GM12878 (cell line): Measurements from ENCODE around the gene ZNF646. TPM values are rescaled to one million over a fixed set of nuclear protein-coding genes. Genes with fewer than 3 reads are reported as not detected.

Source experiments
- ATAC-seq: fragments of 200-7000 bp; cut with Tn5 transposase; 3 replicates; pipeline ENCODE4 v1.9.1; 2020; ENCODE audit warnings: mild to moderate bottlenecking, moderate library complexity
- BruUV-seq: library from RNA; stranded (reverse); fragments of 400-500 nt; replicated peaks from 2 replicates; lab custom pipeline; 2021; lab: Mats Ljungman, UMichigan
- CTCF ChIA-PET: fragments of 300-600 bp; sonication (Branson Sonifier 250); formaldehyde crosslinking; extraction: SDS; loops from one replicate; lab custom pipeline; 2021; ENCODE audit warnings: inconsistent platforms; lab: Yijun Ruan, JAX
- POLR2A ChIA-PET: fragments of 350-600 bp; formaldehyde crosslinking; extraction: SDS; loops from one replicate; lab custom pipeline; 2021; ENCODE audit warnings: inconsistent platforms; lab: Charles Lee
- RAD21 ChIA-PET: fragments of 300-600 bp; sonication (Branson Sonifier 250); formaldehyde crosslinking; loops from one replicate; lab custom pipeline; 2023; ENCODE audit warnings: antibody characterized with exemption; ENCODE audit not compliant: unreplicated experiment; lab: Charles Lee
- SMC1A ChIA-PET: fragments of 300-600 bp; sonication (Branson Sonifier 250); formaldehyde crosslinking; loops from one replicate; lab custom pipeline; 2023; ENCODE audit not compliant: unreplicated experiment, uncharacterized antibody; lab: Charles Lee
- DNase-seq: peaks from one replicate; pipeline ENCODE4 v3.0.0-alpha.2; 2011; ENCODE audit warnings: low read depth, low spot score
- FAIRE-seq: peaks from 3 replicates; lab custom pipeline; 2011; peaks lifted over from hg19 to GRCh38; lab: Jason Lieb, UNC
- H2AFZ ChIP-seq: 2 replicates; pipeline ENCODE4 v1.6.0; 2011; ENCODE audit warnings: low read depth, low read length, control low read depth; ENCODE audit not compliant: control insufficient read depth
- H3K27ac ChIP-seq: 2 replicates; pipeline ENCODE4 v1.5.1; 2011; ENCODE audit warnings: control low read depth; ENCODE audit not compliant: control insufficient read depth, insufficient read depth
- H3K27me3 ChIP-seq, 2 experiments: replicated peaks in 1 of 2; 2 replicates each; pipeline versions ENCODE4 v1.6.0 to v1.6.1; 2011; ENCODE audit warnings: low read length in 1 of 2; ENCODE audit not compliant: control insufficient read depth in 2 of 2, insufficient read depth in 2 of 2
- H3K36me3 ChIP-seq, 2 experiments: 2 replicates each; pipeline ENCODE4 v1.5.1; 2011; ENCODE audit warnings: low read length in 1 of 2; ENCODE audit not compliant: control insufficient read depth in 2 of 2, insufficient read depth in 2 of 2
- H3K4me1 ChIP-seq: 2 replicates; pipeline ENCODE4 v1.6.1; 2011; ENCODE audit warnings: mild to moderate bottlenecking, low read length, moderate library complexity, mixed read lengths; ENCODE audit not compliant: control insufficient read depth, insufficient read depth
- H3K4me2 ChIP-seq: 2 replicates; pipeline ENCODE4 v1.6.0; 2011; ENCODE audit warnings: control low read depth; ENCODE audit not compliant: control insufficient read depth, insufficient read depth
- H3K4me3 ChIP-seq: fragments of 200-600 bp; sonication (generic); 2 replicates; pipeline ENCODE4 v1.5.1; 2016
- H3K79me2 ChIP-seq: 2 replicates; pipeline ENCODE4 v1.6.0; 2011; ENCODE audit warnings: low read length; ENCODE audit not compliant: control insufficient read depth, insufficient read depth
- H3K9ac ChIP-seq: 2 replicates; pipeline ENCODE4 v1.8.0; 2011; ENCODE audit warnings: low read length, control low read depth, mixed read lengths; ENCODE audit not compliant: control insufficient read depth, insufficient read depth
- H3K9me3 ChIP-seq: replicated peaks from 3 replicates; pipeline ENCODE4 v1.5.1; 2011; ENCODE audit warnings: mild to moderate bottlenecking, low read length; ENCODE audit not compliant: control insufficient read depth, insufficient read depth
- H4K20me1 ChIP-seq: 2 replicates; pipeline ENCODE4 v1.6.0; 2011; ENCODE audit not compliant: control insufficient read depth, insufficient read depth
- ASH2L ChIP-seq: fragments of 300-600, 200-600 bp; sonication (generic); IDR thresholded peaks from 2 replicates; pipeline ENCODE4 v1.6.1; 2017; ENCODE audit warnings: low read depth, mild to moderate bottlenecking, borderline replicate concordance
- BHLHE40 ChIP-seq, 2 experiments: fragments of 450-650 bp in 1 of 2; IDR thresholded peaks; 2 replicates each; pipeline ENCODE4 v1.6.1; 2011 to 2017; ENCODE audit warnings: low read depth in 2 of 2, borderline replicate concordance in 1 of 2, improper control_type of control experiment in 1 of 2, low read length in 1 of 2, mild to moderate bottlenecking in 1 of 2
- EED ChIP-seq: sonication (generic); IDR thresholded peaks from 2 replicates; pipeline ENCODE4 v1.6.1; 2016; ENCODE audit warnings: antibody characterized with exemption, low read depth
- ESRRA ChIP-seq: IDR thresholded peaks from 2 replicates; pipeline ENCODE4 v1.6.1; 2012; ENCODE audit warnings: mild to moderate bottlenecking, low read length, improper control_type of control experiment
- HCFC1 ChIP-seq: fragments of 150-350 bp; IDR thresholded peaks from 2 replicates; pipeline ENCODE4 v1.6.1; 2014; ENCODE audit warnings: low read length
- MTA2 ChIP-seq: fragments of 450-650 bp; IDR thresholded peaks from 2 replicates; pipeline ENCODE4 v1.6.1; 2016; ENCODE audit warnings: low read depth, mild to moderate bottlenecking, moderate library complexity
- NR2C1 ChIP-seq: fragments of 450-650 bp; IDR thresholded peaks from 2 replicates; pipeline ENCODE4 v1.6.1; 2017; ENCODE audit warnings: antibody characterized with exemption, mild to moderate bottlenecking, moderate library complexity
- TCF7 ChIP-seq: IDR thresholded peaks from 2 replicates; pipeline ENCODE4 v1.6.1; 2014; ENCODE audit warnings: antibody characterized with exemption, borderline replicate concordance
- WGBS: methylation state at CpG from one replicate; pipeline ENCODE4 v1.1.6; 2016; ENCODE audit warnings: low lambda C conversion rate; ENCODE audit not compliant: insufficient replicate concordance, insufficient coverage; ENCODE audit errors: missing lambda C conversion rate; 5-methylcytosine and 5-hydroxymethylcytosine counted together
- in situ Hi-C: fragments of 300-500 bp; cut with MboI; formaldehyde crosslinking; loops from 9 replicates; pipeline ENCODE4 v1.14.3; 2018; ENCODE audit warnings: mixed read lengths
- intact Hi-C: fragments of 100-400 bp; cut with micrococcal nuclease; formaldehyde crosslinking; loops from one replicate; pipeline ENCODE4 v1.14.2; 2022; ENCODE audit not compliant: unreplicated experiment
- polyA plus RNA-seq, 11 experiments: library from polyadenylated mRNA; depleted of rRNA in 4 of 11; unstranded in 6 of 11; stranded (reverse) in 5 of 11; fragments of >200 nt; fragmentation: Nextera tagmentation in 4 of 11; fragmentation: Illumina TruSeq in 1 of 11; extraction: Ambion mirVana in 4 of 11; extraction: Trizol in 1 of 11; gene quantifications; 1 replicate in 1 of 11; 2 replicates in 10 of 11; pipeline versions ENCODE4 v1.2.1 to v1.2.3, GENCODE V29; 2011 to 2016; ENCODE audit warnings: inconsistent platforms in 2 of 11, missing spikeins in 2 of 11, low read depth in 1 of 11
- total RNA-seq, 4 experiments: library from RNA; depleted of rRNA in 3 of 4; stranded (reverse); fragments of >200 nt in 3 of 4; fragmentation: Illumina TruSeq in 1 of 4; extraction: Trizol in 1 of 4; gene quantifications; 2 replicates each; pipeline versions ENCODE4 v1.2.1 to v1.2.3, GENCODE V29; 2013 to 2021
- TF ChIP-seq, protein P1 (sequence below): fragments of 450-650 bp; formaldehyde crosslinking; IDR thresholded peaks from 2 replicates; pipeline ENCODE4 v1.4.0; 2020; ENCODE audit warnings: mild to moderate bottlenecking, moderate library complexity
- TF ChIP-seq, protein P2 (sequence below): IDR thresholded peaks from 2 replicates; pipeline ENCODE4 v1.6.1; 2011; ENCODE audit warnings: mild to moderate bottlenecking, low read depth, low read length, moderate library complexity; ENCODE audit not compliant: insufficient replicate concordance
- TF ChIP-seq, protein P3 (sequence below): IDR thresholded peaks from 2 replicates; pipeline ENCODE4 v1.6.1; 2012; ENCODE audit warnings: mild to moderate bottlenecking, low read depth, low read length
- TF ChIP-seq, protein P4 (sequence below): fragments of 450-650 bp; IDR thresholded peaks from 2 replicates; pipeline ENCODE4 v1.6.1; 2017; ENCODE audit warnings: mild to moderate bottlenecking

ZNF646 gene
- total and polyA plus RNA-seq, 10 of the 15 experiments (the other 5 are each of a cell fraction or from before 2014, with no cell fraction given): 0.10 to 21.8 (median 6.4) TPM

DNA sequence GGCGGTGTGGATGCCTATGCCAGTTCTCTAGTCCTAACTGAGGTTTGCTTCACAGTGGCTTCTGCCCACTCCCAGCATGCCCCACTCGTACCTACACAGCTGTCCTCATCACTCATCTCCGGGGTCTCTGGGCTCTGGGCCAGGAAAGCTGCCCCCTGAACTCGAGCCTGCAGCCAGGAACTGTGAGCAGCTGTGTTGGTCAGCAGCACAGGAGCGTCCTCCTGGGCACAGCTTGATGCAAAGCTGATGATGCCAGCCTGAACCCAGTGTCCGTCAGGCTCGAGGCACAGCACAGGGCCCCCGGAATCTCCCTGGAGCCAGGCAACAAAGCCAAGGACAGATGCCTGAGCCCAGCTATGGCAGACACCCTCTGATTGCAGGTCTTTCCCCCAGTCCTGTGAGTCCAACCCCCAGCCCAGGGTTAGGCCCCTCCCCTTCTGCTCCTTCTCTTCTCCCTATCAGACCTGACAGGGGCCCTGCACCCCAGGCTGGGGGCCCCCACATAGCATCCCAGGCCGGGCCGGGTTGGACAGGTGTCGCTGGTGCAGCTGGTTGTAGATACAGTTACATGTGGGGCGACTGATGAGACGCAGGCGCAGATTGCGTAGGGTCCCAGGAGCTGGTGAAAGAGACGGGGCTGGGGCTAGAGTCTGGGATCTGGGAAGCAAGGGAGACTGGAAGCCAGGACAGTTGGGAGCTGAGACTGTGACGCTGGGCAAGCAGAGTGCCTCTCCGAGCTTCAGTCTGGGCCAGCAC lies 11.8 kb downstream of the ZNF646 start (continued):
- TF ChIP-seq, protein P1, sequence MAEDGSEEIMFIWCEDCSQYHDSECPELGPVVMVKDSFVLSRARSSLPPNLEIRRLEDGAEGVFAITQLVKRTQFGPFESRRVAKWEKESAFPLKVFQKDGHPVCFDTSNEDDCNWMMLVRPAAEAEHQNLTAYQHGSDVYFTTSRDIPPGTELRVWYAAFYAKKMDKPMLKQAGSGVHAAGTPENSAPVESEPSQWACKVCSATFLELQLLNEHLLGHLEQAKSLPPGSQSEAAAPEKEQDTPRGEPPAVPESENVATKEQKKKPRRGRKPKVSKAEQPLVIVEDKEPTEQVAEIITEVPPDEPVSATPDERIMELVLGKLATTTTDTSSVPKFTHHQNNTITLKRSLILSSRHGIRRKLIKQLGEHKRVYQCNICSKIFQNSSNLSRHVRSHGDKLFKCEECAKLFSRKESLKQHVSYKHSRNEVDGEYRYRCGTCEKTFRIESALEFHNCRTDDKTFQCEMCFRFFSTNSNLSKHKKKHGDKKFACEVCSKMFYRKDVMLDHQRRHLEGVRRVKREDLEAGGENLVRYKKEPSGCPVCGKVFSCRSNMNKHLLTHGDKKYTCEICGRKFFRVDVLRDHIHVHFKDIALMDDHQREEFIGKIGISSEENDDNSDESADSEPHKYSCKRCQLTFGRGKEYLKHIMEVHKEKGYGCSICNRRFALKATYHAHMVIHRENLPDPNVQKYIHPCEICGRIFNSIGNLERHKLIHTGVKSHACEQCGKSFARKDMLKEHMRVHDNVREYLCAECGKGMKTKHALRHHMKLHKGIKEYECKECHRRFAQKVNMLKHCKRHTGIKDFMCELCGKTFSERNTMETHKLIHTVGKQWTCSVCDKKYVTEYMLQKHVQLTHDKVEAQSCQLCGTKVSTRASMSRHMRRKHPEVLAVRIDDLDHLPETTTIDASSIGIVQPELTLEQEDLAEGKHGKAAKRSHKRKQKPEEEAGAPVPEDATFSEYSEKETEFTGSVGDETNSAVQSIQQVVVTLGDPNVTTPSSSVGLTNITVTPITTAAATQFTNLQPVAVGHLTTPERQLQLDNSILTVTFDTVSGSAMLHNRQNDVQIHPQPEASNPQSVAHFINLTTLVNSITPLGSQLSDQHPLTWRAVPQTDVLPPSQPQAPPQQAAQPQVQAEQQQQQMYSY (CRISPR knock-in tag): no peak
- no peak for TF ChIP-seq NR2C1
- TF ChIP-seq BHLHE40 (IDR thresholded peaks at IDR 0.05; ENCODE audit: borderline replicate concordance in 1 of 2, low read depth in 2 of 2, low read length in 1 of 2): no peak
- no peak for TF ChIP-seq MTA2
- no peak for TF ChIP-seq EED

DNA sequence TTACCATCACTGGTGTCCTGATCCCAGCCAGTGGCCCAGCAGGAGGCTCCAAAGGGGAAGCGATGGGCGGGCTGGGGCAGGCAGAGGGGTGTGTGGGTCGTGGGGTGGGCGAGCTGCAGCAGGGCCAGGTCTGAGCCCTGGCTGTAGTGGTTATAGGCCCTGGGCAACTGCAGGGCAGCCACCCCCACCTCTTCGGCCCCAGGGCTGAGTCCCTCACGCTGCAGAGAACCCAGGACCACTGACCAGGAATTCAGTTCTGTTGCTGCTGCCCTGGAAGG lies 12.3 kb downstream of the ZNF646 start:
- H3K9ac ChIP-seq: no peak overlapping the region
- no TSS peak for BruUV-seq
- H2AFZ ChIP-seq: no peak overlapping the region
- no peaks in the 10 kb centered on the region; the same call in 1 of the 2 replicates for H4K20me1 ChIP-seq
- ATAC-seq (no peak), FAIRE-seq (no peak), DNase-seq (no peak)
- no peak overlapping the region for H3K4me3 ChIP-seq
- CTCF ChIA-PET: no interaction called here
- H3K4me2 ChIP-seq: no peak overlapping the region
- no peaks in the 10 kb centered on the region for H3K27me3 ChIP-seq
- WGBS: 93% methylated on average over 4 of the region's 6 CpGs
- intact Hi-C loops: no loop called here
- H3K79me2 ChIP-seq: no peaks in the 10 kb centered on the region; the same call in 1 of the 2 replicates
- RAD21 ChIA-PET: no interaction called here
- SMC1A ChIA-PET: no interaction called here
- H3K27ac ChIP-seq: no peak overlapping the region
- in situ Hi-C loops: no loop called here
- H3K9me3 ChIP-seq: no peaks in the 10 kb centered on the region
- H3K36me3 ChIP-seq: peaks cover 2% of the 10 kb centered on the region in 2 experiments; a peak in 3 of 4 replicates
- no peaks in the 10 kb centered on the region for H3K4me1 ChIP-seq
- POLR2A ChIA-PET: interaction anchor here (0.8 kb wide), 1 partner anchor 12 kb away, joined by 3 read pairs; the partner anchor contains the start of genes ZNF646 and ZNF668
- TF ChIP-seq TCF7 (no peak), ASH2L (no peak), ESRRA (no peak), HCFC1 (no peak)
- TF ChIP-seq, protein P2, sequence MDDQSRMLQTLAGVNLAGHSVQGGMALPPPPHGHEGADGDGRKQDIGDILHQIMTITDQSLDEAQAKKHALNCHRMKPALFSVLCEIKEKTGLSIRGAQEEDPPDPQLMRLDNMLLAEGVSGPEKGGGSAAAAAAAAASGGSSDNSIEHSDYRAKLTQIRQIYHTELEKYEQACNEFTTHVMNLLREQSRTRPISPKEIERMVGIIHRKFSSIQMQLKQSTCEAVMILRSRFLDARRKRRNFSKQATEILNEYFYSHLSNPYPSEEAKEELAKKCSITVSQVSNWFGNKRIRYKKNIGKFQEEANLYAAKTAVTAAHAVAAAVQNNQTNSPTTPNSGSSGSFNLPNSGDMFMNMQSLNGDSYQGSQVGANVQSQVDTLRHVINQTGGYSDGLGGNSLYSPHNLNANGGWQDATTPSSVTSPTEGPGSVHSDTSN: no peak
- TF ChIP-seq, protein P3, sequence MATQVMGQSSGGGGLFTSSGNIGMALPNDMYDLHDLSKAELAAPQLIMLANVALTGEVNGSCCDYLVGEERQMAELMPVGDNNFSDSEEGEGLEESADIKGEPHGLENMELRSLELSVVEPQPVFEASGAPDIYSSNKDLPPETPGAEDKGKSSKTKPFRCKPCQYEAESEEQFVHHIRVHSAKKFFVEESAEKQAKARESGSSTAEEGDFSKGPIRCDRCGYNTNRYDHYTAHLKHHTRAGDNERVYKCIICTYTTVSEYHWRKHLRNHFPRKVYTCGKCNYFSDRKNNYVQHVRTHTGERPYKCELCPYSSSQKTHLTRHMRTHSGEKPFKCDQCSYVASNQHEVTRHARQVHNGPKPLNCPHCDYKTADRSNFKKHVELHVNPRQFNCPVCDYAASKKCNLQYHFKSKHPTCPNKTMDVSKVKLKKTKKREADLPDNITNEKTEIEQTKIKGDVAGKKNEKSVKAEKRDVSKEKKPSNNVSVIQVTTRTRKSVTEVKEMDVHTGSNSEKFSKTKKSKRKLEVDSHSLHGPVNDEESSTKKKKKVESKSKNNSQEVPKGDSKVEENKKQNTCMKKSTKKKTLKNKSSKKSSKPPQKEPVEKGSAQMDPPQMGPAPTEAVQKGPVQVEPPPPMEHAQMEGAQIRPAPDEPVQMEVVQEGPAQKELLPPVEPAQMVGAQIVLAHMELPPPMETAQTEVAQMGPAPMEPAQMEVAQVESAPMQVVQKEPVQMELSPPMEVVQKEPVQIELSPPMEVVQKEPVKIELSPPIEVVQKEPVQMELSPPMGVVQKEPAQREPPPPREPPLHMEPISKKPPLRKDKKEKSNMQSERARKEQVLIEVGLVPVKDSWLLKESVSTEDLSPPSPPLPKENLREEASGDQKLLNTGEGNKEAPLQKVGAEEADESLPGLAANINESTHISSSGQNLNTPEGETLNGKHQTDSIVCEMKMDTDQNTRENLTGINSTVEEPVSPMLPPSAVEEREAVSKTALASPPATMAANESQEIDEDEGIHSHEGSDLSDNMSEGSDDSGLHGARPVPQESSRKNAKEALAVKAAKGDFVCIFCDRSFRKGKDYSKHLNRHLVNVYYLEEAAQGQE: no peak
- TF ChIP-seq, protein P4, sequence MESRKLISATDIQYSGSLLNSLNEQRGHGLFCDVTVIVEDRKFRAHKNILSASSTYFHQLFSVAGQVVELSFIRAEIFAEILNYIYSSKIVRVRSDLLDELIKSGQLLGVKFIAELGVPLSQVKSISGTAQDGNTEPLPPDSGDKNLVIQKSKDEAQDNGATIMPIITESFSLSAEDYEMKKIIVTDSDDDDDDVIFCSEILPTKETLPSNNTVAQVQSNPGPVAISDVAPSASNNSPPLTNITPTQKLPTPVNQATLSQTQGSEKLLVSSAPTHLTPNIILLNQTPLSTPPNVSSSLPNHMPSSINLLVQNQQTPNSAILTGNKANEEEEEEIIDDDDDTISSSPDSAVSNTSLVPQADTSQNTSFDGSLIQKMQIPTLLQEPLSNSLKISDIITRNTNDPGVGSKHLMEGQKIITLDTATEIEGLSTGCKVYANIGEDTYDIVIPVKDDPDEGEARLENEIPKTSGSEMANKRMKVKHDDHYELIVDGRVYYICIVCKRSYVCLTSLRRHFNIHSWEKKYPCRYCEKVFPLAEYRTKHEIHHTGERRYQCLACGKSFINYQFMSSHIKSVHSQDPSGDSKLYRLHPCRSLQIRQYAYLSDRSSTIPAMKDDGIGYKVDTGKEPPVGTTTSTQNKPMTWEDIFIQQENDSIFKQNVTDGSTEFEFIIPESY: no peak
